GM19467 (cell line): ENCODE data around the gene ATXN1.
"Not testable (repeated sequence)": the region's sequence is repeated elsewhere in the genome, so short reads cannot be mapped to it uniquely, and the experiment has no call there.

Experiments
- ATAC-seq: cut with Tn5 transposase; IDR thresholded peaks from one replicate; pipeline ENCODE4 v1.9.1; 2021; ENCODE audit warnings: mild to moderate bottlenecking, moderate library complexity; ENCODE audit not compliant: unreplicated experiment

The ATXN1 gene

DNA sequence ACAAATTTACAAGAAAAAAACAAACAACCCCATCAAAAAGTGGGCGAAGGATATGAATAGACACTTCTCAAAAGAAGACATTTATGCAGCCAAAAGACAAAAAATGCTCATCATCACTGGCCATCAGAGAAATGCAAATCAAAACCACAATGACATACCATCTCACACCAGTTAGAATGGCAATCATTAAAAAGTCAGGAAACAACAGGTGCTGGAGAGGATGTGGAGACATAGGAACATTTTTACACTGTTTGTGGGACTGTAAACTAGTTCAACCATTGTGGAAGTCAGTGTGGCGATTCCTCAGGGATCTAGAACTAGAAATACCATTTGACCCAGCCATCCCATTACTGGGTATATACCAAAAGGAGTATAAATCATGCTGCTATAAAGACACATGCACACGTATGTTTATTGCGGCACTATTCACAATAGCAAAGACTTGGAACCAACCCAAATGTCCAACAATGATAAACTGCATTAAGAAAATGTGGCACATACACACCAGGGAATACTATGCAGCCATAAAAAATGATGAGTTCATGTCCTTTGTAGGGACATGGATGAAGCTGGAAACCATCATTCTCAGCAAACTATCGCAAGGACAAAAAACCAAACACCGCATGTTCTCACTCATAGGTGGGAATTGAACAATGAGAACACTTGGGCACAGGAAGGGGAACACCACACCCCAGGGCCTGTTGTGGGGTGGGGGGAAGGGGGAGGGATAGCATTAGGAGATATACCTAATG, 58.5 kb downstream of the ATXN1 start:
- ATAC-seq = not testable (repeated sequence)

DNA sequence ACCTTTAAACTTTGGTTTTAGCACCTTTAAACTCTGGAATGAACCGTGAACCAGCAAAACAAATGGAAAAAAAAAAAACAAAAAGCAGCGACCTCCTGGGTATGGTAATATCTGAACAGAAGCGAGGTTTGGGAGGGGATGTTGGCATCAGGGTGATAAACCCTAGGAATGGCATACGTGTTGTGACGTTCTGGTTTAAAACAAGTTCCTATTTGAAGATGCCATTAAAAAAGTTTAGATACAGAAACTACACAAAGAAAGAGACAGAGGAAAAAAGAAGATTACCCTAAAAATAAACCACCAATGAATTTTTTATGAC, 60.4 kb downstream of the ATXN1 start:
- no peak for ATAC-seq

DNA sequence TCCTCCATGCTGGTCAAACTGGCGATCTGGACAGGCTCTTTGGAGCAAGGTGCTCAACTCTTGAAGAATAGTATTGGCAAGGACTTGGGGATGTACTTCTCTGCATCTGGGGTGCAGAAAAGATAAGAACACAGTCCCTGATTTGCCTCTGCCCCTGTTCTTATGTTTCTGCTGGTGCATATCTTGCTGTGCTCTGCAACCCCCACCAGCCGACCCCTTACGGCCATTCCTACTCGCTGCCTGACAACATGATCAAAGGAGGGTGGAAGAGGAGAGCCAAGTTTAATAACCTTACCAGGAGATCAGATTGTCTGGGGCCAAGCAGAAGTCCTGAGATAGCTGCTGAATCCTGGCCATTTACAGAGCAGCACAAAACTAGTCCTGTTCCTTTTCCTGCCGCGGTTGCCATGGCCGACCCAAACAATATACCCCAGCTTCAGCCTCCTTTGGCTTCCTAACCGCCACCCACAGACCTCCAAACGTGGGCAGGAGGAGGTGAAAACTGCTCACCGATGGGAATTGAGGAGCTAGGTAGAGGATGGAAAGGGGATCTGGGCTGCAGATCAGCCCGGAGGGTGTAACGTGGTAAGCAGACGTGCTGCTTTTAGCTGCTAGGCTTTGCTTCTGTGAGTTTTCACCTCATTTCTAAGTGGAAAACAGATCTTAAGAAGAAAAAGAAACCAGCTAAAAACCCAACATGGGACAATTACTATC, 60.9 kb downstream of the ATXN1 start:
- ATAC-seq = no peak

DNA sequence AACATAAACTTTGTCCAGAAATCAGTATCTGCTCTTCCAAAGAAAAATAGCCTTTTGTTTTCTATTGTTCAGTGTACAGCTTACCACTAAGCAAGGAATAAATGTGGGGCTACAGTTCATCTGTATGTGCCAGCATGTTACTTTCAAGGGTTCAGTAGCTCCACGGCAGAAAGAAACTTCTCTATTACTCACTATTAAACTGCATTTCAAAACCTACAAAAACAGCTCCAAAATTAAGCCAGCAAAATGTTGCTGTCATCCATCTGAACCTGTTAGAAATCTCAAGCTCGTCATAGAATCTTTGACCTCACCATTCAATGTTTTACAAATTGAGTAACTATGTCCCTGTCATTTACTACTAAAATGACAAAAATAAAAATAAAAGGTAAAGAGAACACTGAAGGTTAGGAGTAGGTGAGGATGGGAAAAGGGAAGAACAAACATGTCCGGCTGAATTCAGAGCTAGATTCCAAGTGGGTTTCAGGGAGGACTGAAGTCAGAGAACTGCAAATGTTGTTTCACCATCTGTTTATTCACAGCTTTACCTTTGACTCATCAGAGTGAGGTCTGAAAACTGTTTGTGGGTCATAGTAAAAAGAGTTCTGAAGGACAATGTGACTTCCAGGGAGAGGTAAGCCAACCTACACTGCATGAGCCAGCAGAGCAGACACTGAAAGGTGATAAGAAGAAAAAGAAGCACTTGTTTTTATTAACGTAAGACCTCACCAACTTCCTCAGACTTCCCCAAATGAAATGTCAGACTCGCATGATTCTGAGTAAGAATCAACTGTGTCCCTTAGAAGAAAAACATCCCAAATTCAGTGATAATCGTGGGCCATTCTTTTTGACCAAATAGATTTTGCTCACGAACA, 62.0 kb downstream of the ATXN1 start:
- no peak for ATAC-seq

DNA sequence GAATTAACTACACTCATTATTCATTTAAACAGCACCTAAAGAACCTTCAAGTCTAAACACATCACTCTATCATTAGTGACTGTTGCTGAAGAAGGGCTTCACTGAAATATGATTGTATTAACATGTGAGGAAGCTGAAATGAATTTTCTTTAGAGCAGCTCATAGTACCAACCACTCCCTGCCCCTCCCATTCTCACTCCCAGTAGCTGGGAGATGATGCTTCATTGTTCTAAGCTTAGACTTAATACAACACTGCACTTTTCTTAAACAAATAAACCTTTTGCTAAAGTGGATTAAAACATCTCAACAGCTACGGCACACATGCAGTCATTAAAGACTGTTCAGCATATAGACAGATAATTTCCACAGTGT, 63.1 kb downstream of the ATXN1 start:
- ATAC-seq = no peak

DNA sequence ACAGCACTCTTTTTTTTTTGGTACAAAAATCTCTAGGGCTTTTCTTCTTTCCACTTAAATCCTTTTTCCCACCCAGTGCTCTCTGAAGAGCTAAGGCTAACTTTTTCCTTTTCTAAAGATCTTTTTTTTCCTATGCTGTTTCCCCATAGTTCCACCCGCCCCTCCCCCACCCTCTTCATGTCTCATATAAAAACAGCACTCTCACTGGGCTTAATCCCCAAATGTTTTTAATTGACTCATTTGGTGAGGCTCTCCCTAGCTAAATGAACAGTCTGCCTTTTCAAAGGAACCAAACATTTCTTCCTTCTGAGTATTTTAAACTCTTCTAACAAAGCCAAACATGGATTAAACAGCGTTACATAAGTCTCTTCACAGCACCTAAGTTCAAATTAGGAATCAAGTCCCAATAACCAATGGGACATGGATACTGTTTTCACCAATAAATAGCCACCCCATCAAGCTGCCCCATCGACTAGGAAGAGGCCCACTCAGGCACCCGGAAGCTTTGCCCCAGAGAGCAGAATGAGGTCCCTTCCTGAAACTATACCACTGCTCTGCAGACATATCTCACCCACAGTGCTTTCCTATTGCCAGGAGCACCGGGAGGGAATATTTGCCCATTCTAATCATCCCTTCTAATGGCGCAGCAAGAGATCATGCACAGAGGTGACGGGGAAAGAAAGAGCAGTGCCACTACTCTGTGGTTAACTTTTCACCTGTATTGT, 63.7 kb downstream of the ATXN1 start:
- no peak for ATAC-seq

DNA sequence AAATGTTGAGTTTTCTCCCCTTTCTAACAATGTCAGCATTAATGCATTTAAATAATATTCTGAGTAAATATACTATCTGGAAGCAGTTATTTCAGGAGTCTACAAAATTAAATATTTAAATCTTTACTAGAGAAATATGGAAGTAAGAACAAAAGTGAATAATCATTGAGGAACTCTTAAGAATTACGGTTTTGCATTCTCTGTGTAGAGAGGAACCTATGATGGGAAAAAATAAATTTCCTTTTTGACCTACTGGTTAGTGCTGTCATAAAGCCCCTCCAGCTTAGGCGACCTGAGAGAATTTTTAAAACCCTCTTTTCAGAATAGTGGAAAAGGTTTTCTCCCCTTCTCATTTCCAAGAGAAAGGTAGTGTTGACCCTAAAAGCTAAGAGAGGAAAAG, 64.8 kb downstream of the ATXN1 start:
- no peak for ATAC-seq

DNA sequence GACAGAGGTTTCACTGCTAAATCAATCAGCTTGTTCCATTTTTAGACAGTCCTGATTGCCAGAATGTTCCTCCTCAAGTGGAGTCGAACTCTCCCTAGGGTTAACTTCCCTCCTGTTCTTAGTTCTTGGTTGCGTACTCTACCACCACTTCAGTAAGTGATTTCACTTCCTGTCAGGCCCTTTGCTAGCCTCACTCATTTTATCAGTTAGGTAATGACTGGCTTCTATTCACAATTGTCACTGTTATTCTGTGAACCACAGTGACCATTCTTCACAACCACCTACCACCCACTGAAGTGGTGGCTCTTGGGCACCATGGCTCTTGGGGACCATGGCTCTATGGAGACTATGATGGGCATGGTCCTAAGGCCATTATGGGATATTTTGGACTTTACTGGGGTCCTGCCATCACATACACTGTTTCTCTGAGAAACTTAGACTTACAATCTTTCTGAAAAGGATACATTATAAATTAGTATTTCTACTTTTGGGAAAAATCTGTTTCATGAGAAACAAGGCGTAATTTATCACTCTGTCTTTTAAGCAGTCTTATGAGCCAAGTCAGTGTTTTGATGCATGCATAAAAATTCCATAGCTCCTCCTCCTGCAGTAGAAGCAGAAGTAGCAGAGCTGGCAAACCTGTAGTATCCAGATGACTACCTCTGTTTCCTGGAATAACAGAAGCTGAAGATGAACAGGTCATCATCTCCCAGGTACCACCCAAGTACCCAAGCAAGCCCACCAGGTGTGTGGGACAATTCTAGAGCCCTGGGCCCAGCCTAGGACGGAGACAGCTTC, 66.3 kb downstream of the ATXN1 start:
- ATAC-seq = peak; percentile 43

DNA sequence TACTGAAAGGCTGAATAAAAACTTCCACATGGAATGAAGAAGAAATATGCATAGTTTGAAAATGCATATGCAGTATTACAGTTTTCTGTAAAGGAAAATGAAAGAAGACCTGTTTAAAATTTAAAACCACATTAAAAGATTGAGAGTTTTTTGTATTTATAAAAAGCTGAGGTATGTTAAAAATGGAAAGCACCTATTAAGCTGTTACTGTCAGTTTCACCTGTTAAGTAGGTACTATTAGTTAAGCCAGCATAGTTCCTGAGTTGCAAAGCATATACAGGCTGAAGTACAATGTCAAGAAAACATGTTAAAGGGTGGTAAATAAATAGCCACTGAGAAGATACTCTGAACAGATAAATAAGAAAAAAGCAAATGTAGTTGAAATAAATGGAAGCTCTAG, 69.9 kb downstream of the ATXN1 start:
- ATAC-seq = no peak

DNA sequence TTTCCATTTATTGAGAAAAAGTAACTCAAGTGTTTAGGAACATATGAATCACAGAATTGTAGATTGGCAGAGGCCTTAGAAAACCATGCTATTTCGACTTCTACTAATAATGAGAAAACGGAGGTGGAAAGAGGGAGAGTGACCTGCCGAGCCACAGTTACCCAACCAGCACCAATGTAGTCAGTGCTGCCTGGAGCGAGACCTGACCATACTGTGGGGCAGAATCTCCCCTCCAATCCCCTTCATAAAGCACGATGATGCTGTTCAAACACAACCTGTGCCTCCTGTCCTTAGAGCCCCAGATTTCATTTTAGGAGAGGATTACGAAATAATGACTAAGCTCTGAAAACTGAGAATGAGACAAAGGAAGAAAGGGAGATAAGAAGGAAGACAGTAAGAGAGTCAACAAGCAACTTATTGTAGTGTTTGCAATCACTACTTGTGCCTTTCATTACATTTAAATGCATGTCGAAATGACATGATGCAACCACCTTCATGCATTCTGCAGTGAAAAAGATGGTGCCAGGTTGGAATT, 70.6 kb downstream of the ATXN1 start:
- ATAC-seq = peak; percentile 62

DNA sequence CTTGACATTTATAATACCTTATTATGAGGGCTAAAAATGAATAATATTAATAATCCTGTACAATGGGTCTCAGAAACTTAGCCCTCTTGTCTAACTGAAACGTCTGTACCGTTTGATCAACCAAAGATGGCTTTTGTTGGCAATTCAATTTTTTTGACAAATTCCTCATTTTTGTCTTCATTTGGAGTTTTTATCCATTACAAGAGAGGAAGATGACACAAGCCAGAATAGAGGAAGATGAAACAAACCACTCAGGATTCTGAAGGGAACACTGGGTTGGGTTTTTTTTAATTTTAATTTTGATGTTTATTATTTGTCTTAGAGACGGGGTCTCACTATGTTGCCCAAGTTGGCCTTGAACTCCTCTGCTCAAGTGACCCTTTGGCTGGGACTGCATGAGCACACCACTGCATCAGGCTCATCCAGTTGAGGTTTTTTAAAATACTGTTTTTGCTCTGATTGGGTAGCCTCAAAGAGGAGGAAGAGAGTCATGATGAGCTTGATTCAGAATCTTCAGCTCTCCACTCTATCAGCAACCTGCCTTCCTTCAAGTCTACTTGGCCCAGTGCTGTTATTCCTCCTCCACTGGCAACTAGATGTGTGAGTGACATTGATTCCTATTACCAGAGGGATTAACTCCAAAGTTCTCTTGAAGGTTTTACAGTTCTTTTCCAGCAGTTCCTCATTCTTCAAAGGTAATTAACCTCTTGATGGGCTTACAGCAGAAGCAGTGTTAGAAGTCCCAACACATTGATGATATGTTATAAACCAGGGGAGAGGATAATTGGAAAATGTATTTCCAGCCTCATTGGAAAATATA, 71.3 kb downstream of the ATXN1 start:
- ATAC-seq = no peak

DNA sequence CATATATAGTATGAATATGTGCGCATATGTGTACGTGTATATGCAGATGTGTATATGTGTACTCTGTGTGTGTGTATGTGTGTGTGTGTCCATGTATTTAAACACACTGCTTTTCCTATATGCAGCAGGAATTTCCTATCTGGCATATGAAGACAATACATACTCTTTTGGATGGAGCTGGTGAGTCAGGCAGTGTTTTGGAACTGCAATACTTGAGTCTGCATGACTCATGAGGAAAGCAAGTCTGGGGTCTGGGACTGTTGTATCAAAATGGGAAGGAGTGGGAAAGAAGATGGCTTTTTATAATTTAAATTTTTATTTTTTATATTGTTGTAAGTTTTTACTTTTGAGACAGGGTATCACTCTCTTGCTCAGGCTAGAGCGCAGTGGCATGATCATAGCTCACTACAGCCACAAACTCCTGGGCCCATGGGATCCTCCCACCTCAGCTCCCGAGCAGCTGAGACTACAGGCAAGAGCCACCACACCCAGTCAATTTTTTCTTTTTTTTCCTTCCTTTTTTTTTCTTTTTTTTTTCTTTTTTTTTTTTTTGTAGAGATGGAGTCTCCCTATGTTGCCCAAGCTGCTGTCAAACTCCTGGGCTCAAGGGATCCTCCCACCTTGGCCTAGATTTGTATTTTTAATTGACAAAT, 72.2 kb downstream of the ATXN1 start:
- ATAC-seq = no peak

DNA sequence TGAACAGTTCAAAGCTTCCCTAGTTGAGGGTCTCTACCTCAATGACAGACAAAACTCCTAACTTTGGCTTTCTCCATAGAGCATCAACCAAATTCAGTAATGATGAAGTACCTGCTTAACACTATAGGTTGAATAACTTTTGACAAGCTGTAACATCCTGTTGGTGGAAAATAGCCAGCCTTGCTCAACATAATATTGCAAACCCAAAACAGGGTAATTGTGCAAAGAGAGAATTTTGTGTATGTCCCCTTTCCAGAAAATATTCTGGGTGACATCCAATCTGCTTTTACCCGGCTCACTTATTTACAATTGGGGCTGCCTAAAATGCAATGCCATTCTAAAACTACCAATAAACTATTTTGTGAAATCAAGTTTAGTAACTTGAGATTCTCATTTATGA, 72.8 kb downstream of the ATXN1 start:
- no peak for ATAC-seq

DNA sequence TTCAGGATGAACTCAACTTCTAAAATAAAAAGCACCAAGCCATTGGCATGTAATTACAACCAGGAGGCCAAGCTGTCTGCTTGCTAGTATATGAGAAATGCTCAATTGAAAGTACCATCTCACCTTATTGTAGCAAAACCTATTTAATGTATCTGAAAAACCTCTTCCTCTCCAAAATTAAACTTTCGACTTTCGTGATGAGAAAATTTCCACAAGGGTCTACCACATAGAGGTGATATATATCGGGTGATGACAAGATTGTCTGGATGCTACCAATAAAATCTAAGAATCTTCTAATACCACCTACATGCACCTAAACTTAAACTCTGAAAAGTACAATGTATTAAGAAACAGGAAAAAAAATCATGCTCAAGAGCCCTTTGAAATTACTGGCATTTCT, 74.2 kb downstream of the ATXN1 start:
- ATAC-seq = no peak

DNA sequence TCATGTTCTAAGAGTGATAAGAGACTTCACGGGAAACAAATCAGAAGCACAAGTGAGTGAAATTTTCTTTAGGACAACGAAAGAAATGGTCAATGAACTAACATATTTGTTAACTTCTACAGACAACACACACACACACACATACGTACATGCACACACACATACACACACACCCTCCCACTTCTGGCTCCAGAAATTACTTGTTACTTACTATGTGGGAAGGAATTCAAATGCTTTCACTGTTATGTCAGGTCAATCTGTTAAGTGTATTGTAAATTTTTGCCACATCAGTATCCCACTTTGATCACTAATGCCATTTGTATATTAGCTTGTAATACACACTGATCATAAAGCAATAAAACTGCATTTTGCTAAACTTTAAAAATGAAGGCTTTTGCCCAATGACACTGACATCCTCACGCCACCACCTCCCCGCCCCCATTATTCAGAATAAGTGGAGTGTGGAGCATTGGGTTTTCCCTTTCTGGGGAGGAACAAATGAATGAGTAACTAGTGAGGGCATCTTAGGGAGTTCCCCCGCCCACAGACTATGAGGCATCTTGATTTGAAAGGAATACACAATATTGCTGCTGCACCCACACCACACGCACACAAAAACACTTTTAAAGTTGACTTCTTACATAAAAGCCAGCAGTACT, 76.2 kb downstream of the ATXN1 start:
- ATAC-seq = no peak

DNA sequence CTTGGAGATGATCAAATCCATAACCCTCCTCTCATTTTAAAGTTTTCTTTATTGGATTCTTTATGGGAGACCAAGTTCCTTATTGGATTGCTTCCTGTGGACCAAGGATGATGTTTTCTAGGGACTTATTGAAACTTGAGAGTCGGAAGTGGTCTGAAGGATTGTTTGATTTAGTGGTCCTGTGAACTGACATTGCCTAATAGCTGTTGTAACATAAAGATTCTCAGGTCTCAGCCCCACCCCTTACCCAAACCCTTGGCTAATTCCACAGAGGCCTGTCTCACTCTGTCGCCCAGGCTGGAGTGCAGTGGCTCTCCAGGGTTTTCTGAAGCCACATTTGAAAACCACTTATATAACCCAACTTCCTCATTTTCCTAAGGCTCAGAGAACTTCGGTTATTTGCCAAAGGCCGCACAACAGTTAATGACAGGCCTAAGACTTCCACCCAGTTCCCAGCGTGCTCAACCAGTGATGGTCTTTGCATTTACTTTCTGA, 77.0 kb downstream of the ATXN1 start:
- no peak for ATAC-seq

DNA sequence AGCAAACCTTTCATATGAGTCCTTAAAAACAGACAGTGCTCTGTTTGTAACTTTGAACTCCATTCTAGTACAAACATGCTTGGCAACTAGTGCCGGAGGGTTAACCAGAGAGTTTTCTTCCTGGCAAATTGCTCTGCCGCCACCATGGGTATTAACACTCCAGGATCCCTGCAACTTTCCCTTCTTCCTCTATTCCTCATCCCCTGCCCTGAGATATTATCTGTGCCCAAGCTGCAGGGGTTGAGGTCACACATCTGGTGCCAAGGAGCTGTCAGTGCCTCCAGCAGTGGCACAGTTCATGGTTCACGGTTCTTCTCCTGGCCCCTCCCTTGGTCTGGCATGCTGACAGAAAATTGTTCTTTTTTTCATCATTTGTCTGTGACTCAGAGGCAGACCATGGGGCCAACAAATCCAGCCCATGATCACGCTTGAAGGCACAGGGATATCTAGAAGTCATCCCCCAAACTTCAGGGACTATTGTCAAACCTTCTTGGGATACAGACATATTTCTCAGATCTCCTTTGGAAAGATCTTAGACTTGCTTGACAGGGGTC, 77.5 kb downstream of the ATXN1 start:
- ATAC-seq = no peak
